ENCODE data around the gene CYP3A7.
"Not testable (repeated sequence)": the region's sequence is repeated elsewhere in the genome, so short reads cannot be mapped to it uniquely, and the experiment has no call there.

Gene CYP3A7

GRCh38 chr7:99745395-99745794 is 10.4 kb upstream of the CYP3A7 start:
- not testable (repeated sequence) for DNase-seq (ENCODE audit: low read depth); H3K4me3 ChIP-seq (ENCODE audit: low read depth, low read length)

- DNase-seq (ENCODE audit: low read depth) = no peak
Measured at GRCh38 chr7:99742737-99743394, 7.9 kb upstream of the CYP3A7 start.

GRCh38 chr7:99741441-99741795 is 6.4 kb upstream of the CYP3A7 start:
- no peak overlapping the region for H3K4me3 ChIP-seq (ENCODE audit: low read depth, low read length)
- DNase-seq (ENCODE audit: low read depth) = no peak

More at GRCh38 chr7:99742737-99743394, 7.9 kb upstream of the CYP3A7 start:
- H3K4me3 ChIP-seq (ENCODE audit: low read depth, low read length) = no peak overlapping the region

GRCh38 chr7:99740573-99741440 is 5.8 kb upstream of the CYP3A7 start:
- peak; percentile 90 for DNase-seq (ENCODE audit: low read depth)

GRCh38 chr7:99739699-99740572 is 4.9 kb upstream of the CYP3A7 start:
- no peak for DNase-seq (ENCODE audit: low read depth)

More at GRCh38 chr7:99740573-99741440, 5.8 kb upstream of the CYP3A7 start:
- no peak overlapping the region for H3K4me3 ChIP-seq (ENCODE audit: low read depth, low read length)

GRCh38 chr7:99737726-99738125 is 2.7 kb upstream of the CYP3A7 start:
- H3K4me3 ChIP-seq (ENCODE audit: low read depth, low read length) = no peak overlapping the region
- DNase-seq (ENCODE audit: low read depth) = peak; percentile 30

More at GRCh38 chr7:99739699-99740572, 4.9 kb upstream of the CYP3A7 start:
- no peak overlapping the region for H3K4me3 ChIP-seq (ENCODE audit: low read depth, low read length)

- not testable (repeated sequence) for DNase-seq (ENCODE audit: low read depth); H3K4me3 ChIP-seq (ENCODE audit: low read depth, low read length)
Measured at GRCh38 chr7:99736667-99737066, 1.7 kb upstream of the CYP3A7 start.

GRCh38 chr7:99733448-99733847 is 1.5 kb downstream of the CYP3A7 start:
- no peak overlapping the region for H3K4me3 ChIP-seq (ENCODE audit: low read depth, low read length)
- DNase-seq (ENCODE audit: low read depth) = no peak

- no peak for DNase-seq (ENCODE audit: low read depth)
- no peak overlapping the region for H3K4me3 ChIP-seq (ENCODE audit: low read depth, low read length)
Measured at GRCh38 chr7:99733003-99733402, 2.0 kb downstream of the CYP3A7 start.

- no peak overlapping the region for H3K4me3 ChIP-seq (ENCODE audit: low read depth, low read length)
- DNase-seq (ENCODE audit: low read depth) = no peak
Measured at GRCh38 chr7:99731638-99732374, 3.2 kb downstream of the CYP3A7 start.

GRCh38 chr7:99730992-99731391 is 4.0 kb downstream of the CYP3A7 start:
- no peak overlapping the region for H3K4me3 ChIP-seq (ENCODE audit: low read depth, low read length)
- DNase-seq (ENCODE audit: low read depth) = no peak

- no peak overlapping the region for H3K4me3 ChIP-seq (ENCODE audit: low read depth, low read length)
Measured at GRCh38 chr7:99730238-99730810, 4.7 kb downstream of the CYP3A7 start.

GRCh38 chr7:99729486-99730237 is 5.3 kb downstream of the CYP3A7 start:
- H3K4me3 ChIP-seq (ENCODE audit: low read depth, low read length) = no peak overlapping the region
- DNase-seq (ENCODE audit: low read depth) = peak; percentile 8

More at GRCh38 chr7:99730238-99730810, 4.7 kb downstream of the CYP3A7 start:
- no peak for DNase-seq (ENCODE audit: low read depth)

- DNase-seq (ENCODE audit: low read depth) = no peak
- no peak overlapping the region for H3K4me3 ChIP-seq (ENCODE audit: low read depth, low read length)
Measured at GRCh38 chr7:99728615-99729014, 6.4 kb downstream of the CYP3A7 start.

GRCh38 chr7:99723201-99723600 is 11.8 kb downstream of the CYP3A7 start:
- not testable (repeated sequence) for DNase-seq (ENCODE audit: low read depth); H3K4me3 ChIP-seq (ENCODE audit: low read depth, low read length)

- H3K4me3 ChIP-seq (ENCODE audit: low read depth, low read length) = no peak overlapping the region
- no peak for DNase-seq (ENCODE audit: low read depth)
Measured at GRCh38 chr7:99720800-99721595, 14.0 kb downstream of the CYP3A7 start.

- DNase-seq (ENCODE audit: low read depth) = no peak
- H3K4me3 ChIP-seq (ENCODE audit: low read depth, low read length) = no peak overlapping the region
Measured at GRCh38 chr7:99719996-99720769, 14.8 kb downstream of the CYP3A7 start.
